Coronary artery (tissue), 2 donors: Measurements from ENCODE around the gene VAV2.

Source experiments
- DNase-seq: peaks from one replicate; pipeline ENCODE4 v3.0.0-alpha.2; 2017; ENCODE audit warnings: low spot score
- H3K27ac ChIP-seq, 2 donors: fragments of 200-600 bp; sonication (generic); one replicate each; pipeline ENCODE4 v1.5.1; 2016 to 2019
- H3K4me3 ChIP-seq: fragments of 200-600 bp; sonication (generic); 2 replicates; pipeline ENCODE4 v1.5.1; 2016; ENCODE audit warnings: mild to moderate bottlenecking, moderate library complexity
- CTCF ChIP-seq: fragments of 200-600 bp; sonication (generic); IDR thresholded peaks from one replicate; pipeline ENCODE4 v1.5.1; 2019; ENCODE audit warnings: antibody characterized with exemption

VAV2 gene

GRCh38 chr9:133866946-133867345 is 125.2 kb downstream of the VAV2 start:
- TF ChIP-seq CTCF, result no peak
- DNase-seq, result no peak
- H3K4me3 ChIP-seq, result no peak overlapping the region
- no peak overlapping the region for H3K27ac ChIP-seq

DNA sequence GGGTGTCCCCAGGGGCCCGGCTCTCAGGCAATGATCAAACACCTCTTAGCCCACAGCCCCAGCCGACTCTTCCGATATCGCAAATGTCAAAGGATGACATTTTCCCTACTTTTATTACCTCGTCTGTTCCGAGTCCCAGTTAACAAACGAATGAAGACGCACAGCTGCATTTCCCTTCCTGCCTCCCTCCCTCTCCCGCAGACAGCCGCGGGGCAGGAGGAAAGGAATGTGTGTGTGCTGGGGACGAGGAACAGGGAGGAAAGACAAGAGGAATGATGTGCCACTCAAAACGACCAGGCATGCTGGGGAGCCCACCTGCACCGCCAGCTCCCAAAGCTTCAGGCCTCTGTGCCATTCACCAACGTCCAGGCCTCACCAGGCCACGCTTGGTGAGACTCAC is 128.1 kb downstream of the VAV2 start:
- Histone ChIP-seq H3K27ac (peak overlapping the region in 1 of 2 donors; percentile 73), H3K4me3 (no peak overlapping the region)
- TF ChIP-seq CTCF, result no peak
- DNase-seq, result no peak

GRCh38 chr9:133863257-133863592 is 128.9 kb downstream of the VAV2 start:
- peak overlapping the region; percentile 48 for H3K4me3 ChIP-seq
- no peak for DNase-seq
- no peak for TF ChIP-seq CTCF
- peak overlapping the region; percentile 27 to 73 for H3K27ac ChIP-seq

DNA sequence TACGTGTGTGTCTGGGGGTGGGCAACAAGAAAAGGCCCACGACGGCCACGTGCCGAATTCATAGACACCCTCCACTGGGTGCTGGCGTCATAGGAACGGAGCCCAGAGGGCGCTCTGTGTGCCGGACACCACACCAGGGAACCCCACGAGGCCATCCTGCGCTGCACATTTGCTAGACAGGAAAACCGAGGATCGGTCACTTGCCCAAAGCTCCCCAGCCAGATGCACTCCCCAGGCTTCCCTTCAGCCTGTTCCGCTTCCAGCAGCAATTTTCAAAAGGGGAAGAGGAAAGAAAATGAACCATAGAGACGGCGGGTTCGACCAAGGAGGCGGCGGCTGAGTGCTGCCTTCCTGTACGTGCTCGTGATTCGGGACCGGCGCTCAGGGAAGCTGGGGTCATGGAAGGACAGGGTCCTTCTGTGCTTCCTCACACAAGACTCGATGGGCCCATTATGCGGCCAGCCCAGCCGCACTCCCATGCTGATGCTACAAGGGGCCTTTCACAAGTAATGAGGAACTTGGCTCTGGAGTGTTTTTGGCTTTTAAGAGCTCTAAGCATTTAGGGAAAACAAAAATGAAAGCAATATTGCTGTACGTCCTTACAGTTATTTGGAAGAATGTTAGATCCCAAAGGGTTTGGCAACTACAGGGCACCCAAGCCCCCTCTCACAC is 129.4 kb downstream of the VAV2 start:
- Histone ChIP-seq H3K27ac (peak overlapping the region; percentile 27 to 73), H3K4me3 (peak overlapping the region; percentile 48)
- no peak for DNase-seq
- TF ChIP-seq CTCF, result no peak

- TF ChIP-seq CTCF, result no peak
- no peak overlapping the region for H3K4me3 ChIP-seq
- no peak for DNase-seq
- H3K27ac ChIP-seq, result peak overlapping the region in 1 of 2 donors; percentile 73
Measured at GRCh38 chr9:133861692-133862091, 130.4 kb downstream of the VAV2 start.

- no peak overlapping the region for H3K4me3 ChIP-seq
- DNase-seq, result no peak
- TF ChIP-seq CTCF, result no peak
- no peak overlapping the region for H3K27ac ChIP-seq
Measured at GRCh38 chr9:133861086-133861485, 131.0 kb downstream of the VAV2 start.

GRCh38 chr9:133858771-133859170 is 133.4 kb downstream of the VAV2 start:
- no peak for DNase-seq
- H3K27ac ChIP-seq, result no peak overlapping the region
- H3K4me3 ChIP-seq, result no peak overlapping the region
- no peak for TF ChIP-seq CTCF
